SW 1271 (cell line): ENCODE measurements around the gene KYAT1.
A peak's percentile ranks its signal among the peaks of the same experiment; 100 is the strongest.
"Not testable (repeated sequence)": the region's sequence is repeated elsewhere in the genome, so short reads cannot be mapped to it uniquely, and the experiment has no call there.

Experiments used
- DNase-seq, 2 experiments: peaks; one replicate each; lab custom pipeline; 2025; lab: John Stamatoyannopoulos, UW

The KYAT1 gene

DNA sequence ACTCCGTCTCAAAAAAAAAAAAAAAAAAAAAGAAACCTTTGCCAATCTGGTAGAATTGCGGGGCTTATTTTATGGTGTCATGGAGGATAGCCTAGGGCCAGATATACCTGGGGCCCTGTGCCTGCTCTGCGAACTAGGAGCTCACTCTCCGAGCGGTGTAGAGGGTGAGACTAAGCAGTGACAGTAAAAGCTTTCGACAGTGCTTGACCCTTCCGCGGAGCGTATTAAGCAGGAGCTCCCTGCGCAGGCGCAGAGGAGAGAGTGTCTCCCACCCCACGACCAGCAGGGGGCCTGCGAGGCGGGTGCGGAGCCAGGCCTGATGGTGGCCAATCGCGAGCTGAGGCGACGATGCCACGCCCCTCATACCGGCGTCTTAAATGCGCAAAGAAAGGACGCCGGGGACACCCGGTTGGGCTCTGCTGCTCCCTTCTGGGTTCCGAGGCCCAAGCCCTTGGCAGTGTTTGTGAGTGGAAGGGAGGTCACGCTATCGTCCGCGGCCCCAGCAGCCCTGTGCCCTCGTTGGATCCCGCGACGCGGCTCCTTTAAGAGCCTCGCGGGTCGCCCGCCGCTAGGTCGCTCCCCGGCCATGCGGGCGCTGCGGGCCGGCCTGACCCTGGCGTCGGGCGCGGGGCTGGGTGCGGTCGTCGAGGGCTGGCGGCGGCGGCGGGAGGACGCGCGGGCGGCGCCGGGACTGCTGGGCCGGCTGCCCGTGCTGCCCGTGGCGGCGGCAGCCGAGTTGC, 63.5 kb downstream of the KYAT1 start, which contains the start of gene ENDOG:
ENDOG (plus strand) TSS at position 402 of the 740 bp plus-strand sequence; CDS start at position 587, 185 bp downstream.
- DNase-seq = peak; percentile 96 to 97

DNA sequence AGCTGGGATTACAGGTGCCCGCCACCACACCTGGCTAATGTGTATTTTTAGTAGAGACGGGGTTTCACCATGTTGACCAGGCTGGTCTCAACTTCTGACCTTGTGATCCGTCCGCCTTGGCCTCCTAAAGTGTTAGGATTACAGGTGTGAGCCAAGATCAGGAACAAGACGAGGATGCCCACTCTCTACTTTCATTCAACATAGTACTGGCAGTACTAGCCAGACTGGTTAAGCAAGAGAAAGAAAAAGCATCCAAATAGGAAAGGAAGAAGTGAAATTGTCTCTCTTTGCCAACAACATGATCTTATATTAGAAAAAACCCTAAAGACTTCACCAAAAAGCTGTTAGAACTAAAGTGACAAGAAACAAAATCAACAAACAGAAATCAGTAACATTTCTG, 70.9 kb downstream of the KYAT1 start:
- DNase-seq = no peak

DNA sequence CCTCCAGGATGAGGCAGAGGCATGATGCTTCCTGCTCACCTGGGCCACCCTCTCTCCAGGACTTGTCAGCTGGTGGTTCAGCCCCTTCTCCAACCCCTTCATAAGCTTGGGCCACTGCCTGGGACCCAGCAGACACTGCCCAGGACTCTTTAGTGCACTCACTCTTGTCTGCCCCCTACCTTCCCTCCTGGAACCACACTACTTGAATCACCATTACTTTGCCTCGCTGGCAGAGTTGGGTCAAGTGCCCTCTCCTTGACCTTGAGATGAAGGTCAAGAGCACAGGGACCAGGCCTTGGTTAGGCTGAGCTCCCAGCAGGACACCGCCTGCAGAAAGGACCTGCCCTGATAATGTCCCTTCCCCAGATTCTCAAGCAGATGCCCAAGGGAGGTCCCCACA, 71.9 kb downstream of the KYAT1 start:
- no peak for DNase-seq

DNA sequence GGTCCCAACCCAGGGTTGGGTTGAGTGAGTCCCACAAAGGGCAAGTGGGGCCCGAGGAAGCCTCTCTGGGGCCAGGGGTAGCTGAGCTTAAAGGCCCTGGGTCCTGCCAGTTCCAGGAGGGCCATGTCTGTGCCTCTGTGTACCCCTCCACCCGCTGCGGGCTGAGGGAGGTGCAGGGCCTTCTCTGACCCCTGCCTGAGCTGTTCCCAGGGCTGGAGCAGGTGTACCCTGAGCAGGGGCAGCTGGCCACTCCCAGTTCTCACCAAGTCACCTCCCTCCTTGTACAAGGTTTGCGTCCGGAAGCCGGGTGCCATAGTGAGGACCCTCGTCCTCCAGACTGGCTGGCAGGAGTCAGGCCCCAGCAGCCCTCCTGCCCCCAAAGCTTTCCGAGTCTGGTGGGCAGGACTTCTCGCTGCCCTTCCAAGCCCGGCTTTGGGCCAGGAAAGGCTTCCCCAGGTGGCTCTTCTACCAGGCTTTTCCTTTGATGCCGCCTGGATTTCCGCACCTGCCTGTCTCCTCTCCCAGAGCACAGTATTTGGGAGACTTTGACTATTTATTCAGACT, 72.6 kb downstream of the KYAT1 start:
- DNase-seq = no peak

DNA sequence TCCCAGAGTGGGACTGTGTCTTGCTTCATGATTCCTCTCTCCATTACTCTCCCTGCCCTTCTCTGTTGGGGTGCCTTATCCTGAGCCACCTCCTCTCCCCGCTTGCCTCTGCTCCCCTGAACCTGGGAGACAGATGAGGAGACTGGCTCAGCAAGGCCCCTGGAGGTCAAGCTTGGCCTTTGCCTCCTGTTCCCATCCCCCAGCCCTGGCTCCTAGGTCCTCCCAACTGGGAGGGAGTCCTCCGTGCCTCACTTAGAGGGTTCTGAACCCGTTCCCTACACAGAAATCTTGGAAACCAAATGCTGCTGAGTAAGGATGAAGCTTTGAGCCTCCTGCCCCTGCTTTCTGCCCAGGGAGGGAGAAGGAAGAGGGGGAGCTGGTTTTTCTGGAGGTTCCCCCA, 73.2 kb downstream of the KYAT1 start:
- DNase-seq = no peak

DNA sequence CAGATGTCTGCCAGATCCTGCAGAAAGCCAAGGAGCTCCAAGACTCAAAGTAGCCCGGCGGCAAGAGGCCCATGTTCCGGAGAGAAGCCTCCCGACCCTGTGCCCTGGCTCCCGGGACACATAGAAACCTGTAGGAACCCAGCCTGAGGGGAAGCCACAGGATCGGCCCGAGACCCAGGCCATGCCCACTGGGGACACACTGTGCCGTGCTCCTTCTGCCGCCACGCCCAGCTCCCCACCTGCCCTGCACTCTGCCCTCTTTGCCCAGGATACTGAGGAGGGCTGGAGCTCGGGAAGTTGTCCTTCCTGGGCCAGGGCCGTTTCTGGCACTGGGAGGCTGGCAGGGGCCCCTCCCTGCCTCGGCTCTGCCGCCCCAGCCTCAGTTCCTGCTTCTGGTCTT, 73.9 kb downstream of the KYAT1 start:
- DNase-seq = no peak

DNA sequence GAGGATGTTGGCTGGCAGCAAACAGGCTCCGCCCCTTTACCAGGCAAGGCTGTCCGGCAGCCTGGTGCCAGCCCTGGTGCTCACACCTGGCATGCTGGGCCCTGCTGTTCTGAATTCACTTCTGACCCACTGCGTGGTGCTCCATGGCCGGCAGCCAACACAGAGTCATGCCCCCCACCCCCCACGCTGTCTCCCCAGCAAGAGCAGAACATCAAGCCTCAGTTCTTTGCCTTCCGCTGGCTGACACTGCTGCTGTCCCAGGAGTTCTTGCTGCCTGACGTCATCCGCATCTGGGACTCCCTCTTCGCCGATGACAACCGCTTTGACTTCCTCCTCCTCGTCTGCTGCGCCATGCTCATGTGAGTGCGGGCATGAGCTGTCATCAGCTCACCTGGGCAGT, 76.1 kb downstream of the KYAT1 start:
- DNase-seq = no peak

DNA sequence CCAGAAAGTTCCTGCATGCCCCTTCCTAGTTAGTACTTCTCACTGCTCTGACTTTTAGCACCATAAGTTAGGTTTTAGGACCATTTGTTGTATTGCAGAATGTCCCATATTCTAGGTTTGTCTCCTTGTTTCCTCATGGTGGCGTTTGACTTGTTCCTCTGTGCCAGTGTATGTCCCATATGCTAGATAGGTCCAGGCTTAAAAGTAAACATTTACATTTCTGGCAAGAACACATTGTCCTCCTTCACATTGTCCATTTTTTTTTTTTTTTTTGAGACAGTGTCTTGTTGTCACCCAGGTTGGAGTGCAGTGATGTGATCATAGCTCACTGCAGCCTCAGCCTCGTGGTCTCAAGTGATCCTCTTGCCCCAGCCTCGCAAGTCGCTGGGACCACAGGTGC, 79.3 kb downstream of the KYAT1 start:
- DNase-seq = no peak

DNA sequence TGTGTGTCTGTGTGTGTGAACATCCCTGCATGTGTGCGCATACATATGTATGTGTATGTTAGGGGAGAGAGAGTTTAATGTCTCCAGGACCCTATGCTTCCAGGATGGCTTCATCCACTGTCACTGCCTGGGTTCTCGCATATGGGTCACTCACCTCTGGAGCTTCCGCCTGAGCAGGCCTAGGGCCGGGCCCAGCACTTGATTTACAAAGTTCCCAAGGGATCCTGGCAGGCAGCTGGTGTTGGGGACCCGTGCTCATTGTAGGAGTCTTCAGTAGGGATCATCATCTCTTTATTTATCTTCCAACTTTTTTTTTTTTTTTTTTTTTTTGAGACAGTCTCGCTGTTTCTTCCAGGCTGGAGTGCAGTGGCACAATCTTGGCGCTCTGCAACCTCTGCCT, 81.7 kb downstream of the KYAT1 start:
- no peak for DNase-seq

DNA sequence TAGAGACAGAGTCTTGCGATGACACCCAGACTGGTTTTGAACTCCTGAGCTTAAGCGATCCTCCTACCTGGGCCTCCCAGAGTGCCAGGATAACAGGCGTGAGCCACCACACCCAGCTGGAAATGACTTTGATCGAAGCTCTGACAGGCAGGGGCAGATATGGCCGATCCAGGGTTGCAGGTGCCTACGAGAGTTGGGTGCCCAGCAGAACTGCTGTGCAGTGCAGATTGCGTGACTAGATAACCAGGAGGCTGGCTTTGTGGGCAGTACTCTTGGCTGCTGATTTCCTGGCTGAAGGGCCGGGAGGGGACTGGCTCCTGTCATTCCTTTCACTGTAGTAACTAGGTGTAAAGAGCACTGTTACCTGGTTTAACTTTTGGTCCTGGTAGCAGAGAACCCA, 82.9 kb downstream of the KYAT1 start:
- DNase-seq = no peak

DNA sequence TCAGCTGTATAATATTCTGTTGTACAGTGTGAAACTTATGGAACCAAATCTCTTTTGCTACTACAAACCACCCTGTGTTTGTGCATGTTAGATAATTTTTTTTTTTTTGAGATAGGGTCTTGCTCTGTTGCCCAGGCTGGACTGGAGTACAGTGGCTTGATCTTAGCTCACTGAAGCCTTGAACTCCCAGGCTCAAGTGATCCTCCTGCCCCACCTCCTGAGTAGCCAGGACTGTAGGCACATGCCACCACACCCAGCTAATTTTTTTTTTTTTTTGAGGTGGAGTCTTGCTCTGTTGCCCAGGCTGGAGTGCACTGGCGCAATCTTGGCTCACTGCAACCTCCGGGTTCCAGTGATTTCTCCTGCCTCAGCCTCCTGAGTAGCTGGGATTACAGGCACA, 86.8 kb downstream of the KYAT1 start:
- not testable (repeated sequence) for DNase-seq

DNA sequence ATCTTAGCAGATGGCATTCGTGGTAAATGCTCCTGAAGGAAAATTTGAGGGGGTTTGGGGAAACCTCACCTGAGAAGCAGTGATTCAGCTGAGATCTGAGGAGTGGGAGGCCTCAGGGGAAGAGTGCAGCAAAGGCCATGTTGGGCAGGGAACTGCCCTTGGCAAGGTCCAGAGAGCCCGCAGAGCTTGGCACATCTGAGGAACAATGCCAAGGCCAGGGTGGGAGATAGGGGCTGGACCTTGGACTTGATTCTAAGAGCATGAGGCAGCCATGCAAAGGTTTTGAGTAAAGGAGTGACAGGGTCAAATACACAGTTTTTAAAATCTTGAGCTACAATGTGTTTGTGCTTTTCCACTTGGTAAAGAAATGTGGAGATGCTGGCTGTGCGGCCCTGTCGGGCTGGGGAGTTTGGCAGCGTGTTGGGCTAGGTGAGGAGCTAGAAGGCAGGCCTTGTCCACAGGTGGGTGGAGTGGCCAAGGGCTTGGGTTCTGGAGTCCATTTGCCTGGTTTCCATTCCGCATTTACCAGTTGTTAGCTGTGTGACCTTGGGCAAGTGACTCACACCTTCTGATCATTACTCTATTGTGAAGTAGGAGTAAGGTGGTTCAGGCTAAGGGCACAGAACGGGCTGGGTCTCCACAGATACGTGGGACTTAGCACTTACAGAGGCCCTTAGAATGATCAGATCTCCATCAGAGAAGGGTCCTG, 88.6 kb downstream of the KYAT1 start:
- no peak for DNase-seq

DNA sequence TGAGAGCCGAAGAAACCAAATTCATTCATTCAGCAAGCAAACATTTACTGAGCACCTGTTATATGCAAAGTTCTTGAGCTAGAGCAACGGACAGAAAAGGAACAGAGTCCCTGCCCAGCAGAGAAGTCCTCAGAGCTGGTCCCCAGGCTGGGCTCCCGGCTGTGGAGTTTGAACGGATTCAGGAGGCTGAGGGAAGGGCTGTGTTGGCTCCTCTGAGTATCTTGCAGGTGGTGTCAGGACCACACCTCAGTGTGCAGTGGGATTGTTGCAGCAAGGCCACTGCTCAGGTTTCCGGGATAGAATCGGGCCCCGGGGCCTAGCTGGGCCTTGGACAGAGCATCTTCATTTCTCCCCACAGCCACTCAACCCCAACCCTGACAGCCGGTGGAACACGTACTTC, 89.6 kb downstream of the KYAT1 start:
- DNase-seq = no peak

DNA sequence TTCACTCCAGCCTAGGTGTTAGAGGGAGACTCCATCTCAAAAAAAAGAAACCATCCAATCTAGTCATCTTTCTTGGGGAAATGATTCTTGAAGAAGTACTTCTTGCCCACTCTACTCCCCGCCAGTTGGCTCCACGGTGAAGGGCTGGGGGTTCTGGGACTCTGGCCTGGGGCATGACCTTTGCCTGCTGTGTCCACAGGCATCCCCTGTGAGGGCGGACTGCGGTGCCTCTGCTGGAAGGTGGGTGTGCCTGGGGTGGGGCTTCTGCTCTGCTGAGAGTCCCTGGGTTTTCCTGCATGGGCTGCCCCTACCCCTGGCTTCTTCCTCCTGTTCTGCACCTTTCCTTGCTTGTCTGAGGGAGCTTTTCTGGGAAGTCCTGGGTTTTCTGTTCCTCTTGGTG, 91.2 kb downstream of the KYAT1 start:
- DNase-seq = no peak

DNA sequence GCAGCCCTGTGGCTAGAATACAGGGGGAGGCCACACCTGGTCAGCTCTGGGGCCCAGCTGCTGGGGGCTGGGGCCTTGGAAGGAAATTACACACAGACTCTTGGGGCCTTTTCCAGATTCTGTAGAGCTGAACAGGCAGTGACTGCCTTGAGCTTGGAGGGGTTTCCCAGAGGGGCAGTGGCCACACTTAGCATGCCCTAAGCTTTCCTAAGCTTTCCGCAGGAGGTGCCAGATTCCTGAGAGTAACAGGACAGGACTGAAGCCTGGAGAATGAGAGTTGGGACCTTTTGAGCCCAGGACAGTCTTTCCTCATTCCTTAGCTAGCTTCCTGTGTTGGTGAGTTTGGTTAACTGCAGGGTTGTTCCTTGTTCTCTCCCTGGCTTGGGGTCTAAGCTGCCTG, 93.3 kb downstream of the KYAT1 start:
- no peak for DNase-seq

DNA sequence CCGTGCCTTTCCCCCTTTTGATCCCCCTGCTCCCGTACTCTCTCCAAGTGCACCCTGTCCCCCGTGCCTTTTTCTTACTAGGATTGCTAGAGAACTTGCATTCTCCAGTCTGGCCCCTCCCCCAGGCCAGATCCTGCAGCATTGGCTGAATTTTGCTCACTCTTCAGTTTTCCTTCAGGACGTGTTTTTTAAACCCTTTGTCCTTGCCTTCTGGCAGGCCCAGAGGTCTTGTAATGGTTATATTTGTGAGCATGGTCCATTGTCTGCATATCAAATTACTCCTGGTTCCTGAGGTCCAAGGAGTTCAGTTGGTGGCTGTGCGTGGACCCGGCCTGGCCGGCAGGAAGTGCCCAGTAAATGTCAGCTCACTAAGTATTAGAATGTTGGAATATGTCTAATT, 94.1 kb downstream of the KYAT1 start:
- no peak for DNase-seq

DNA sequence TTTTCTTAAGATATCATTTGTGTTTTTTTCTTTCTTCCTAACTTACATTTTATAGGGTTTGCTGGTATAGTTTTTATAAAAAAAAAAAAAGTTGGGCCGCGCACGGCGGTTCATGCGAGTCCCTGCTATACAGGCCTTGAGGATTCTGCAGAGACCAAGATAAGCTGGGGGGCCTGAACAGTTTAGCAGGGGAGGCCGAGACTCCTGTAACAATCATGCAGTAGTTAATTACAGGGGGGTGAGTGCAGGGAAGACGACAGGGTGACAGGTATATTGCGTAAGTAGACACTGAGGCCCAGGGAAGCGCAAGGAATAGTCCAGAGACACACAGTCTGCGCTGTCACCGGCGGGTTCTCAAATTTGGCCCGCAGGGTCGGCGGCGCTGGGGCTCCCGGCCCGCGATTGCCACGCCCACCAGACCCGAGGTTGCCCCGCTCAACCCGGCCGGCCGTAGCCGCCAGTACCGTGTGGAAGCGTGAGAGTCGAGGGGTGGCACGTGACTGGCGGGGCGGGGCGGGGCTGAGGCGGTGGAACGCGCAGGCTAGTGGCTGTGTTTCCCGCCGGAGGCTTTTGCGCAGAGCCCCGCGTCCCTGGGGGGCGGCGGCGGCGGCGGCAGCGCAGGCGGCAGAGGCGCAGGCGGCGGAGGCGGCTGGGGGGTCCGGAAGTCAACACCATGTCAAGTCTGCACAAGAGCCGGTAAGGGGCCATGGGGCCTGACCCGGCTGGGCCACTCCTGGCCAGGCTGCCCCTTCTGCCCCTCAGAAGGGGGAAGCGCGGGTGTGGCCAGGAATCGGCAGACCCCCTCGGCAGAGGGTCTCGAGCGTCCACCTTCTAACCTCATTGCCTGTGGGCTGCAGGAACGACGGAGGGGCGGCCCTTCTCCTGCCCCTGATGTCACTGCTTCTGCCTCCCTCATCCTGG, 94.8 kb downstream of the KYAT1 start, which contains the start of gene TBC1D13:
TBC1D13 (plus strand) TSS at position 573 of the 921 bp plus-strand sequence; CDS start at position 674, 101 bp downstream.
- peak; percentile 63 to 87 for DNase-seq

DNA sequence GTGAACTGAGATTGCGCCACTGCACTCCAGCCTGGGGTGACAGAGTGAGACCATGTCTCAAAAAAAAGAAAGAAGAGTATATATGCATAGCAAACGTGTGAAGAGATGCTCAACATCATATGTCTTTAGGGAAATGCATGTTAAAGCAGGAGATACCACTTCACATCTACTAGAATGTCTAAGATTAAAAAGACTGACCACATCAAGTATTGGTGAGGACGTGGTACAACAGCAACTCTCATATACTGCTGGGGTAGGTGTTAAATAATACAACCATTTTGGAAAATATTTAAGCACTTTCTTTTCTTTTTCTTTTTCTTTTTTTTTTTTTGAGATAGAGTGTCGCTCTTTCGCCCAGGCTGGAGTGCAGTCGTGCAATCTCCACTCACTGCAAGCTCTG, 96.3 kb downstream of the KYAT1 start:
- DNase-seq = no peak
